Stimulated activated CD4-positive, alpha-beta T cell treated with anti-CD3 and anti-CD28 coated beads, TNF-alpha, amount 100 ng/mL, for 1 hour (primary cell): ENCODE data around the gene SLC2A4.
"Not testable (repeated sequence)": the region's sequence is repeated elsewhere in the genome, so short reads cannot be mapped to it uniquely, and the experiment has no call there.

Experiments used
- DNase-seq, 3 donors: peaks; one replicate each; pipeline ENCODE4 v3.0.0-alpha.2; 2020; ENCODE audit warnings: low read depth in 3 of 3, low spot score in 1 of 3

The SLC2A4 gene

DNA sequence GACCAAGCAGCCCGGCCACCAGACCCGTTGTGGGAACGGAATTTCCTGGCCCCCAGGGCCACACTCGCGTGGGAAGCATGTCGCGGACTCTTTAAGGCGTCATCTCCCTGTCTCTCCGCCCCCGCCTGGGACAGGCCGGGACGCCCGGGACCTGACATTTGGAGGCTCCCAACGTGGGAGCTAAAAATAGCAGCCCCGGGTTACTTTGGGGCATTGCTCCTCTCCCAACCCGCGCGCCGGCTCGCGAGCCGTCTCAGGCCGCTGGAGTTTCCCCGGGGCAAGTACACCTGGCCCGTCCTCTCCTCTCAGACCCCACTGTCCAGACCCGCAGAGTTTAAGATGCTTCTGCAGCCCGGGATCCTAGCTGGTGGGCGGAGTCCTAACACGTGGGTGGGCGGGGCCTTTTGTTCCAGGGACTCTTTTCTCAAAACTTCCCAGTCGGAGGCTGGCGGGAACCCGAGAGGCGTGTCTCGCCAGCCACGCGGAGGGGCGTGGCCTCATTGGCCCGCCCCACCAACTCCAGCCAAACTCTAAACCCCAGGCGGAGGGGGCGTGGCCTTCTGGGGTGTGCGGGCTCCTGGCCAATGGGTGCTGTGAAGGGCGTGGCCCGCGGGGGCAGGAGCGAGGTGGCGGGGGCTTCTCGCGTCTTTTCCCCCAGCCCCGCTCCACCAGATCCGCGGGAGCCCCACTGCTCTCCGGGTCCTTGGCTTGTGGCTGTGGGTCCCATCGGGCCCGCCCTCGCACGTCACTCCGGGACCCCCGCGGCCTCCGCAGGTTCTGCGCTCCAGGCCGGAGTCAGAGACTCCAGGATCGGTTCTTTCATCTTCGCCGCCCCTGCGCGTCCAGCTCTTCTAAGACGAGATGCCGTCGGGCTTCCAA is at the start of gene SLC2A4:
Gene SLC2A4 (plus strand): TSS at position 645 of the 879 bp plus-strand sequence. CDS start 217 bp downstream, at position 862.
- peak; percentile 46 to 87 (median 64) for DNase-seq

DNA sequence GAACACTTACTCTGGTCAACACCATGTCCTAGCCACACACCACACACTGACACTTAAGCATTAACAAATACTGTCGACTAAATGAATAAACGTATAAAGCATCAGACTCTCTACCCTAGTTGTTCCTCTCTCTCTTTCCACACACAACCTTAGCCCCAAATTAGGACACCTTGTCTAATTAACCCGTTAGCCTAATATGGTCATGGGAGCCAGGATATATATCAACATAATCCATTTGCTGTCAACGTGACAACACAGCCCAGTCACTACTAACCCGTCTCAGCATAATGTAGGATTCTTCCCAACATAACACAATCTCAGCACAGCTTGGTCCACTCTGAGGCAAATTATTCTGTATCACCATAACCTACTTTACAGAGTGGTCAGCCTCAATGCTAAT is 49.4 kb upstream of the SLC2A4 start:
- DNase-seq, result no peak

GRCh38 chr17:7233701-7234082 is 47.8 kb upstream of the SLC2A4 start:
- no peak for DNase-seq

- DNase-seq, result peak; percentile 87 to 89 (median 87)
Measured at GRCh38 chr17:7234083-7234951, 47.2 kb upstream of the SLC2A4 start, which contains the start of gene DVL2. DVL2 (minus strand) TSS chr17:7234517; CDS start chr17:7234262, 255 bp downstream.

- no peak for DNase-seq
Measured at GRCh38 chr17:7235693-7236665, 45.5 kb upstream of the SLC2A4 start.

DNA sequence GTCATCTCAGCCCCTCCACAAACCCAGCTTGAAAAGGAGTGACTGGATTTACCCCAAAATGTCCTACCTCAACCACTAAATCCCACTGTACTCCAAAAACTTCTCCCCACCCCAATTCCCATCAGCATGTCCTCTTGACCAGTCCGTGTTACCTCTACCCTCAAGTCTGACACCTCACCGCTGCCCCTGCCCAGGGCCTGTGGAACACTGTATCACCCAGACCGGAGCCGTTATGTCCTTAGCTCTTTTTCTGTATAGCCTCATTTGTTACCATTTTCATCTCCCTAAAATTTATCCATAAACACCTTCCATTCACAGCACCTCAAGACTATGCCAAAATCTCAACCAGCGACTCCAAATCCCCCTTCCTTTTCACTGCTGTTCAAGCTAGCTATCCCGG is 44.7 kb upstream of the SLC2A4 start:
- DNase-seq, result no peak

GRCh38 chr17:7237266-7237760 is 44.2 kb upstream of the SLC2A4 start:
- no peak for DNase-seq

- DNase-seq, result peak; percentile 54 to 79 (median 71)
Measured at GRCh38 chr17:7237761-7238419, 43.6 kb upstream of the SLC2A4 start.

DNA sequence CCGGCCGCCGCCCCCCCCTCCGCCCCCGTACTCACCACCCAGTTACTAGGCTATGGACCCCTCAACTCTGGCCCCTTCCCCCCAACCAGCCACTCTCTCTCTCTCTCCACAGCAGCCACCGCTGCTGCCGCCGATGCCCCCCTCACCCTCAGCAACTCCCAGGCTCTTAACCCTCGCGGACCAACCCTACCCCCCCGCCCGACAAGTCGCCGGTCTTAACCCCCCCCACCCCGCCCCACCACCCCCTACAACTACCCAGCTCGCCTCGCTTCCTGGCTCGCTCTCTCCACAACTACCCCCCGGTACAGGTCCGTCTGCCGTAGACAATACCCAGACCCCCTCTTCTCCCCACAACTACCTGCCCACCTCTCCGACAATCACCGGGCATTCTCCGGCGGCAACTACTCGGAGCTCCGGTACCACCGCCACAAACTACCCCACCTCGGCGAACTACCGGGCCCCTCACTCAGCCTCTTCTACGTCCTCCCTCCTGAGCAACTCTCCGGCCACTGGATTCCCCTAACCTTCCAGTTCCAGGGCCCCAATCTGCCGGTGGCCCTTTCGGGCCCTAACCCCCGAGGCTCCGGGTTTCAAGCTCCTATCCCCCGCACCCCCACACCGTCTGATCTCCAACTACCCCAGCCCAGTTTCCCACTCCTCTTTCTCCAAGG is 43.0 kb upstream of the SLC2A4 start:
- no peak for DNase-seq

DNA sequence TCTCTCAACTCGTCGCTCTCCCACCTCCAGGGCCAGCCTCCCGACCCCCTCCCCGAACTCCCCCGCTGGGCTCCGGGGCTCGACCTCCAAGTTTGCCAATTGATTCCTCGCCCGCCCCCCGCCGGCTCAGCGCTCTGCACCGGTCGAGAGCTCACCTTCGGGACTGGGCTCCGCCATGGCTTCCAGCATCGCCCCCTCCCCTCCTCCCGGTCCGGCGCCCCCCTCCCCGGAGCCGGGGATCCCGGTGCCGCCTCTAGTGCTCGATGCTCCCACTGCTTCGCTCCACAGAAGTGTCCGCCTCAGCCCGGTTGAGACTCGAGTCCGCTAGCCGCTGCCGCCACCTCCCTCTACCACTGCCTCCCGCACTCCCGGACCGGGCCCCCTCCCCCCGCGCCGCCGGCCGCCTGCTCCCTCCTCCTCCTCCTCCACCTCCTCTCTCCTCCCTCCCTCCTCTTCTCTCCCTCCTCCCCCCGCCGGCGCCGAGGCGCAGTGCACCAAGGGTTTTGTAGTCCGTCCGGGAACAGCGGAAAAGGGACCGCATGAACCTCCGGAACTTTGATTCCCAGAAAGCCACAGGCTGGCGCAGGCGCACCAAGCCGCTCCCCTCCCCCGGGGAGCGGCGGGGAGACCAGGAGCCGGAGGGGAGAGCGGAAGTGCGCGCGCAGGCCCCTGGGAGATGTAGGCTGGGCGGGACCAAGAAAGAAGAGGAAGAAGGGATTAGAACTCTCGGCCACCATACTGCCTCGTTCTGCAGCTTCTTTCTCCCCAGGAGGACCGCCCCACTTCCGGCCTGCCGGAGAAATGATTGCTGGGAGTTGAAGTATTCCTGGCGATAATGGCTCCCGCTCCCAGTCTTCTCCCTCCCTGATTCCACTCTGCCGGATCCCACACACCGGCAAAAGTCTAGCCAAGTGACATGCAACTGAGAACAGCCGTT is 42.2 kb upstream of the SLC2A4 start, which contains the start of gene PHF23:
Gene PHF23 (minus strand): TSS at position 367 of the 937 bp plus-strand sequence. CDS start 178 bp downstream, at position 189.
- DNase-seq, result peak; percentile 95 to 97 (median 97)

DNA sequence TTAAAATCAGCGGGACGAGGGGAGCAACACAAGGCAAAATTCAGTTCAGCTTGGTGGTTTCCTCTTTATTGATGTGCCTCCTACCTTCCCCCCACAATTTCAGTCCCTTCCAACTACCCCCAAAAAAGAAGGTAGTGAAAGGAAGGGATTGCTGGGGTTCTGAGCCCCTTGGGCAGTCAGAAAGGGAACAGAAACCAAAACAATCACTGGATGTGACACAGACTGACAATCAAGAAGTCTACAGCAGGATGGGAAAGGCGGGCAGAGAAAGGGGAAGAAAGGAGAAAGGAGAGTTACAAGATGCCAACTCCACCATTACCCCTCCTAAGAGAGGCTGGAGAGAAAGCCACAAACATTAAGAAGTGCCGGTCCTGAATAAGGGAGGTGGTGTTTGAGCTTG is 41.1 kb upstream of the SLC2A4 start:
- no peak for DNase-seq

DNA sequence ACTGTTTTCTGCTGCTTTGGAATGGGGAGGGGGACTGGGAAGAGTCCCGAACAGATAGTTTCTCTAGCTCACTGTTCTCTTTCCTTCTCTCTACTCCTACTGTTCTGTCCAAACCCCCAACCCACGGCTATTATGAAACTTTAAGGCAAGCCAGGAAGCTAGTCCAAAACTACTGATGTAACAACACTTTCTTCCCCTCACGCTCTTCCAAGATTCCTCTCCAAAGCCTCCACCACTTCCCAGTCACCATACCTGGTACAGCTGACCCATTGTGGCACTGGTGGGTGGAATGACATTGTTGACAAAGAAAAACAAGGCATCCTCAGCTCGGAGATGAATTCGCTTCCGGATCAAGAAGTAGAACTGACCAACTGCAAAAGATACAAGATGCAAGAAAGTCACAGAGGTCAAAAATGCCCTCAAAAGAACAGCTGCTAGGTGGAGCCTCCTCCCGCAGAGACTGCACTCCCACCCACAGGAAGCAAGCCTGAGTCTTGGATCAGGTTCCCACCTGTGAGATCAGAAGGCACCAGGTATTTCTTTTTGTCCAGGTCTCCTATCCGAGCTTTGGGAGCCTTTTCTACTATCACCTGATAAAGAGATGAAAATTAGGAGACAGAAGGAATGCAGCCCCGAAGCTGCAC is 40.3 kb upstream of the SLC2A4 start:
- no peak for DNase-seq

GRCh38 chr17:7241783-7242716 is 39.5 kb upstream of the SLC2A4 start, which contains the start of gene GABARAP:
GABARAP (minus strand) TSS chr17:7242449; CDS start chr17:7242330, 119 bp downstream.
- peak; percentile 79 to 94 (median 92) for DNase-seq

DNA sequence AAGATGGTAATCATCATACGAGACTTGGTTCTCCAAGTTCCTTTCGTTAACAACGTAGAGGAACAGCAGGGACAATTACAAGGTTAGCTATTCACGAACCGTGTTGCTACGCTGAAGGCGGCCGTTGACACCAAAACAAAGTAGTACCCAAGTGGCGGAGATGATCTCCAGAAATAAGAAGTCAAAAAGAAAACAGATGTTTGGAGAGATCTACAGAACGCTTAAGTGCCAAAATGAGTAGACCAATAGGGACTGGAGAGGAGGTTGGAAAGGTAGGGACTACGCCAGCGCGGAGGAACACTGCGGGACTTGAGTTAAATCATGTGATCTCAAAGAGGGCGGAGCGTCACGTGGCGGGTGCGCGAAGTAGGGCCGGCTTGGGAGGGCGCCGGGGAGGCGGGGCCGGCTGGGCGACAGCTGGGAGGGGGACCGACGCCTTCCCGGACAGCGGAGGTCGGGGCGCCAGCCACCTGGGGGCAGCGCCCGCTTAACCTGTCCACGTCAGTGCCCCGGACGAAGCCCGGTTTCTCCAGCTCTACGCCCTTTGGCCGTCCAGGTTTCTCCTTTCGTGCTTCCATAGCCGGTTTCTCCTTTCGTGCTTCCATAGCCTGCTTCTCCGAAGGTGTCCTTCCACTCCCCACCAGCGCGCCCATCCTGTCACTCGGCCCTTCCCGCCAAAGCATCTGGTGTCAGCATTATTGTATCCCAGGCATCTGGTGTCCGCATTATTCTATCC is 38.6 kb upstream of the SLC2A4 start:
- peak; percentile 81 to 85 (median 84) for DNase-seq

GRCh38 chr17:7243453-7243729 is 38.1 kb upstream of the SLC2A4 start:
- DNase-seq, result no peak

DNA sequence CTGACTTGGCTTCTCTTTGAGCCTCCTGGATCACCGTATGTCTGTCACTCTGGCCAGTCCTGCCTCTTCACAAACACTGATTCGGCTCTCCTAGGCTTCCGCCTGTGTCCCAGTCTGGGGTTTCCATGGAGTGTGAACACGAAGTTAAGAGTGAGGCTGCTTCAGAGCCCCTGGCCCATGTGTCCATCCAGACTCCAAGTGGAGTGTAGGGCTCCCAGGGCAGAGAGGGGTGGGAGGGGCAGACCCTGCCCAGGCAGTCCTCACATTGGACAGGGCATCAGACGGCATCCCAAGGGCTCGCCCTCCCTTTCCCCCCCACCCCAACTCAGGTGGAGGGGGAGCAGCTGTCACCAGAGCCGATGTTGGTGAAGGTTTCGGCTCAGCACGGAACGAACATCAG is 37.7 kb upstream of the SLC2A4 start:
- DNase-seq, result not testable (repeated sequence)
